A549 (cell line): ENCODE results near the gene DCAF8.

Experiments used
- BHLHE40 ChIP-seq: IDR thresholded peaks from 2 replicates; pipeline ENCODE4 v1.6.1; 2012; ENCODE audit warnings: low read depth, low read length, inconsistent platforms
- CHD2 ChIP-seq: fragments of 150-350 bp; IDR thresholded peaks from 2 replicates; pipeline ENCODE4 v1.6.1; 2014; ENCODE audit warnings: low read length; ENCODE audit not compliant: partially characterized antibody
- CTCF ChIP-seq: fragments of >200 bp; sonication (Bioruptor Twin); formaldehyde crosslinking; IDR thresholded peaks from 3 replicates; pipeline ENCODE4 v1.5.1; 2016
- EP300 ChIP-seq, 2 experiments: fragments of >200 bp; sonication (Bioruptor Twin); formaldehyde crosslinking; IDR thresholded peaks; 2 replicates in 1 of 2; 3 replicates in 1 of 2; pipeline ENCODE4 v1.6.1; 2016 to 2017
- ESRRA ChIP-seq: fragments of 150-350 bp; IDR thresholded peaks from 2 replicates; pipeline ENCODE4 v1.6.1; 2014; ENCODE audit warnings: mild to moderate bottlenecking, low read length, borderline replicate concordance
- HDAC2 ChIP-seq: fragments of 200-600 bp; sonication (generic); IDR thresholded peaks from 2 replicates; pipeline ENCODE4 v1.6.1; 2016
- HOXB13 ChIP-seq: fragments of 250-450 bp; sonication (Bioruptor Pico); IDR thresholded peaks from 2 replicates; pipeline ENCODE4 v1.5.0; 2020; ENCODE audit warnings: low read depth, mild to moderate bottlenecking, moderate library complexity
- NPAS2 ChIP-seq: fragments of 250-450 bp; sonication (Bioruptor Pico); IDR thresholded peaks from 2 replicates; pipeline ENCODE4 v1.8.0; 2022; ENCODE audit warnings: mild to moderate bottlenecking, moderate library complexity, borderline replicate concordance
- POLR2A ChIP-seq: IDR thresholded peaks from 2 replicates; pipeline ENCODE4 v1.6.1; 2012; ENCODE audit warnings: mild to moderate bottlenecking, low read length
- POLR2AphosphoS2 ChIP-seq: conservative IDR thresholded peaks from 2 replicates; pipeline ENCODE4 v1.6.1; 2012; ENCODE audit warnings: low read length, improper control_type of control experiment, inconsistent platforms
- RAD21 ChIP-seq, 2 experiments: fragments of >200 bp in 1 of 2; sonication (Bioruptor Twin) in 1 of 2; formaldehyde crosslinking in 1 of 2; IDR thresholded peaks in 1 of 2; conservative IDR thresholded peaks in 1 of 2; 2 replicates in 1 of 2; 3 replicates in 1 of 2; pipeline ENCODE4 v1.6.1; 2012 to 2018; ENCODE audit warnings: inconsistent platforms in 1 of 2
- SMC3 ChIP-seq: fragments of >200 bp; sonication (Bioruptor Twin); formaldehyde crosslinking; IDR thresholded peaks from 3 replicates; pipeline ENCODE4 v1.6.1; 2018; ENCODE audit warnings: inconsistent platforms

- no peak for TF ChIP-seq BHLHE40
- no peak for TF ChIP-seq HOXB13
- TF ChIP-seq POLR2A = no peak
- no peak for TF ChIP-seq CTCF
- no peak for TF ChIP-seq NPAS2
- TF ChIP-seq RAD21 (conservative IDR thresholded peaks at IDR 0.05 in 1 of 2, IDR thresholded peaks at IDR 0.05 in 1 of 2) = no peak
- TF ChIP-seq POLR2AphosphoS2 = no peak
- TF ChIP-seq HDAC2 = no peak
- TF ChIP-seq ESRRA = no peak
- no peak for TF ChIP-seq CHD2
- no peak for TF ChIP-seq EP300 (IDR thresholded peaks at IDR 0.05)
- TF ChIP-seq SMC3 = no peak
Measured at GRCh38 chr1:160247053-160247452, 15.3 kb downstream of the DCAF8 start.
